Measurements from ENCODE around the gene ARMH1. TPM values are rescaled to one million over a fixed set of nuclear protein-coding genes. Genes with fewer than 3 reads are reported as not detected.
"Not testable (repeated sequence)": the region's sequence is repeated elsewhere in the genome, so short reads cannot be mapped to it uniquely, and the experiment has no call there.

Gene ARMH1
- polyA plus RNA-seq, 10 donors, result 1.2 to 4.0 (median 2.1) TPM

- peak; percentile 39 to 72 (median 62) for DNase-seq
Measured at GRCh38 chr1:44721485-44722361, 47.2 kb downstream of the ARMH1 start.

GRCh38 chr1:44723064-44723463 lies 48.5 kb downstream of the ARMH1 start:
- DNase-seq, result no peak

DNA sequence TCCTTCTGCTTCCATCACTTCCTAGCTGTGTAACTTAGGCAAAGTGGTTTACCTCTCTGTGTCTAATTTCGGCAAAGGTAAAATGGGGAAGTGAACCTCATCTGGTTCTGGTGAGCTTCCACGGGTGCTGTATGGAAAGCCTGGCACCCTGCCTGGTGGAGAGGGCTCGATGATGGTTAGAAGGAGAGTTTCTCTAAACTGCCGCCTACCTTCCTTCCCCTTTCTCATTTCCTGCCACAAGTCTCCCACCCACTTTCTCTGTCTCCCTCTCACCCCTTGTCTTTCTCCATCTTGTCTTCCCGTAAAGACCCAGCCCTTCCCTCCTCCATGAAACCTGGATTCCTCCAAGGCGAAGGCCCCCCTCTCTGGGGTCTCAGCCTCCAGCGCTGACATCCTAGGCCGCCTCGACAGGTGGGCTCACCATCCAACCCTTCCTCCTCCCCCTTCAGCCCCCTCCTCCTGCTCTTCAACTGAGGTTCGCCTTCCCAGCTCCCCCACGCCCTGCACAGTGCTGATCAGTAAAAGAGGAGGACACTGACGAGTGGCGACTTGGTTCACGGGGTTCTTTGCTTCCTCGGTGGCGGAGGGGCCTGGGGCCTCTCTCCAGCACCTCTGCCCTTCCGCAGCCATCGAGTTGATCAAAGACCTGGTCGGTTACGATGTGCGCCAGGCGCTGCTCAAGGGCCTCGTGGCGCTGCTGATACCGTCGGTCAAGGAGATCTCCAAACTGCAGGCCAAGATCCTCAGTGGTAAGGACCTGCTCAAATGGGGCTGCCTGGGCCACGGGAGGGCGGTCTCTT lies 49.2 kb downstream of the ARMH1 start:
- no peak for DNase-seq

GRCh38 chr1:44724296-44724954 lies 49.9 kb downstream of the ARMH1 start:
- DNase-seq, result no peak

DNA sequence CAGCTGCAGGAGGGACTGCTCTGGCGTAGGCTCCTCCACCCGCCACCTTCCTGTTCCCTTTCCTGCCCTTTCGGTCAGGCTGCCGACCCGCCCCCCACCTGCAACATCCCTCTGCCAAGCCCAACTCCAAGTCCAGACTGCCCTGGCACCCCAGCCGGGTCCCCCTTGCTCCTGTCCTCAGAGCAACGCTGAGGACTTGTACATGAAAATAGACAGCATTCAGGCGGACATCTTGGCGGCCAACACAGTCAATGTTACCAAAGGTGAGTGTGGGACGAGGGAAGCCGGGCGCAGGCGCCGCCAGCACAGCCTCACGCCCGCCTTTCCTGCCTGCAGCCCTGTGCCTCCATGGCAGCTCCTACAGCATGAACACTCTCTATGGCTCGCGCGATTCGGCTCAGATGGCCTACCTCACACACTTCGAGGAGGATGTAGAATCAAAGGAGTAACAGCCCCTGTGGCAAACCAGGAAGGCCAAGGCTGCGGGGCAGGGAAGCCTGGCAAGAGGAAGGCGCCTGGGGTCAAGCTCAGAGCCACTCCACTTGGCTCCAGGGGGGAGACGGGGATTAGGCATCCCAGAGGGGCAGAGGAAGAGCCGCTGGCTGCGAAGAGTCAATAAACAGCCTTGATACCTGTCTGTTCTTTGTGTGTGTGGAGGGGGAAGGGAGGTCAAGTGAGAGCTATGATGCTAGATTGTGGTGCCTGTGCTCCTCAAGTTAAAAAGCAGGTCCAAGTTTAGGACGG lies 50.6 kb downstream of the ARMH1 start:
- no peak for DNase-seq

- DNase-seq, result peak; percentile 95 to 97 (median 96)
Measured at GRCh38 chr1:44730741-44731512, 56.4 kb downstream of the ARMH1 start, which contains the start of gene RNU5D-1. Gene RNU5D-1 (minus strand): TSS chr1:44731170.

GRCh38 chr1:44733365-44733764 lies 58.9 kb downstream of the ARMH1 start:
- peak in 2 of 3 donors; percentile 31 to 67 for DNase-seq

GRCh38 chr1:44733784-44734183 lies 59.3 kb downstream of the ARMH1 start:
- no peak for DNase-seq

GRCh38 chr1:44735992-44736391 lies 61.5 kb downstream of the ARMH1 start:
- DNase-seq, result no peak

GRCh38 chr1:44738953-44739306 lies 64.4 kb downstream of the ARMH1 start:
- not testable (repeated sequence) for DNase-seq

GRCh38 chr1:44739307-44740178 lies 65.0 kb downstream of the ARMH1 start, which contains the start of gene KIF2C:
Gene KIF2C (plus strand): TSS chr1:44739837. CDS start chr1:44739933, 96 bp downstream.
- peak; percentile 98 to 99 (median 98) for DNase-seq

- peak in 1 of 3 donors; percentile 38 for DNase-seq
Measured at GRCh38 chr1:44740179-44740617, 65.7 kb downstream of the ARMH1 start.

- no peak for DNase-seq
Measured at GRCh38 chr1:44743211-44743610, 68.7 kb downstream of the ARMH1 start.

DNA sequence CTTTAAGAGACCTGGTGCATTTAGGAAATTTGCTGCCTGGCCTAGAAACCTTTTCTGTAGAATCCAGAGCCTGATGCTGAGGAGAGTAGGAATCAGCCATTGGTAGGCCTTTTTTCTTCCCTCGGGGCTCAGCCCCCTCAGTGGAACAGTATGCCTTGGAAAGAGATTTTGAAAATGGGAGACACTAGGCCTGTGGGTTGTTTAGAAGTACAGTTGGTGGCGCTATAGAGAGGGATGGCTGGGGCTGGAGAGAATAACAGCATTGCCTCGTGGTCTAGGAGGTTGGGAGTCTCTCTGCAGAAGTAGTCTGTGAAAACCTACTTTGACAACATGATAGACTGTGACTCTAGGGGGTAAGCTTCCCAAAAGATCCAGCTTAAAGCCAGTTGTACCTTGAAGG lies 73.4 kb downstream of the ARMH1 start:
- no peak for DNase-seq

- DNase-seq, result no peak
Measured at GRCh38 chr1:44757420-44757819, 82.9 kb downstream of the ARMH1 start.

DNA sequence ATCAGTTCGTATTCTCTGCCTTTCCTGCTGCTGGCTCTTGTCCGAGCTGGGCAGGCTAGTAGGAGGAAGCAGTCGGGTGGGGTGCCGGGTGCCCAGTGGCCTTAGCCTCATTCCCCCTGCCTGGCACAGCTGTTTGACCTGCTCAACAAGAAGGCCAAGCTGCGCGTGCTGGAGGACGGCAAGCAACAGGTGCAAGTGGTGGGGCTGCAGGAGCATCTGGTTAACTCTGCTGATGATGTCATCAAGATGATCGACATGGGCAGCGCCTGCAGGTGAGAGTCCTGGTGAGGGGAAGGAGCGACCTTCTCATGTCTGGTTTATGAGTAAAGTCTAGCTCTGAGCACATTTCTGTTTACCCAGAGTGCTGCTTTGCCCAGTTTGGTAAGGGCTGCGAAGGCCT lies 84.6 kb downstream of the ARMH1 start:
- DNase-seq, result no peak

GRCh38 chr1:44760876-44761275 lies 86.4 kb downstream of the ARMH1 start:
- no peak for DNase-seq

GRCh38 chr1:44766421-44766820 lies 91.9 kb downstream of the ARMH1 start:
- DNase-seq, result not testable (repeated sequence)
